GM12801 (cell line): ENCODE measurements around the gene UBASH3B.

Experiments used
- TF ChIP-seq, protein P1 (sequence below): IDR thresholded peaks from one replicate; pipeline ENCODE4 v1.5.1; 2011; ENCODE audit warnings: control low read depth; ENCODE audit not compliant: insufficient read length; ENCODE audit errors: extremely low read depth

UBASH3B gene

DNA sequence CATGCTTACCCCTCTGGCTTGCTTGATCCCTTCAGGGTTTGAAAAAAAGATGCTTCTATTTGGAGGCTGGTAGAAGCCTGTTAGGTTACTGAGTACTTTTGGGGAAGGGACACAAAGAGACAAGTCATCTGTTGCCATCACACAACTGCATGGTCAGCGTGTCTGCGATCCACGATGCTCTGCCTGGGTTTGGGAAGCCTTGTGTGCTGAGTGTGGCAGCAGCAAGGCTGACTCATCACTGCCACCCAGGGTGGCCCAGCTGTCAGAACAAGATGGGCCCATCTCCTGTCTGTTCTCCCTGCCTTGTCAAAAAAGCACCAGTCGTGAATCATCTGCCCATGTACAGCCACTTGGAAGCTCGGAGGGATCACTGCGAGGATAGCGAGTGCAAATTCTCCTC is 26.2 kb downstream of the UBASH3B start:
- TF ChIP-seq, protein P1, sequence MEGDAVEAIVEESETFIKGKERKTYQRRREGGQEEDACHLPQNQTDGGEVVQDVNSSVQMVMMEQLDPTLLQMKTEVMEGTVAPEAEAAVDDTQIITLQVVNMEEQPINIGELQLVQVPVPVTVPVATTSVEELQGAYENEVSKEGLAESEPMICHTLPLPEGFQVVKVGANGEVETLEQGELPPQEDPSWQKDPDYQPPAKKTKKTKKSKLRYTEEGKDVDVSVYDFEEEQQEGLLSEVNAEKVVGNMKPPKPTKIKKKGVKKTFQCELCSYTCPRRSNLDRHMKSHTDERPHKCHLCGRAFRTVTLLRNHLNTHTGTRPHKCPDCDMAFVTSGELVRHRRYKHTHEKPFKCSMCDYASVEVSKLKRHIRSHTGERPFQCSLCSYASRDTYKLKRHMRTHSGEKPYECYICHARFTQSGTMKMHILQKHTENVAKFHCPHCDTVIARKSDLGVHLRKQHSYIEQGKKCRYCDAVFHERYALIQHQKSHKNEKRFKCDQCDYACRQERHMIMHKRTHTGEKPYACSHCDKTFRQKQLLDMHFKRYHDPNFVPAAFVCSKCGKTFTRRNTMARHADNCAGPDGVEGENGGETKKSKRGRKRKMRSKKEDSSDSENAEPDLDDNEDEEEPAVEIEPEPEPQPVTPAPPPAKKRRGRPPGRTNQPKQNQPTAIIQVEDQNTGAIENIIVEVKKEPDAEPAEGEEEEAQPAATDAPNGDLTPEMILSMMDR = no peak

DNA sequence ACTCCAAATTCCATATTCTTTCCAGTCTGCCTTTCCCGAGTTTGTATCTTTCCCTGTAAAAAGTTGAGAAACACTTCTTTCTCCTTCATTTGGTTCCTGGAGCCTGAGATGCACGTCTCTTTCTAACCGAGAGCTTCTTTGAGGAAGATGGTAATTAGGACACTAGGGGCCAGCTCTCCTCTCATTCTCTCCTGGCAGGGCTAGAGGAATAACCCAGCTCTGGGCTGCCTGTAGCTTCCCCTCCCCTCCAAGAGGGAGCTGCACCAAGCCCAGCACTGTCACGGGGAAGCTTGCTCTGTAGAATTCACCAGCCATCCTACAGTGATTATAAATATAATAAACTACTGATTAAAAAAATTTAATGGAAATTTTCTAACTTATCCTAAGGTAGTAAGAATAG is 26.9 kb downstream of the UBASH3B start:
- TF ChIP-seq, protein P1 = no peak

DNA sequence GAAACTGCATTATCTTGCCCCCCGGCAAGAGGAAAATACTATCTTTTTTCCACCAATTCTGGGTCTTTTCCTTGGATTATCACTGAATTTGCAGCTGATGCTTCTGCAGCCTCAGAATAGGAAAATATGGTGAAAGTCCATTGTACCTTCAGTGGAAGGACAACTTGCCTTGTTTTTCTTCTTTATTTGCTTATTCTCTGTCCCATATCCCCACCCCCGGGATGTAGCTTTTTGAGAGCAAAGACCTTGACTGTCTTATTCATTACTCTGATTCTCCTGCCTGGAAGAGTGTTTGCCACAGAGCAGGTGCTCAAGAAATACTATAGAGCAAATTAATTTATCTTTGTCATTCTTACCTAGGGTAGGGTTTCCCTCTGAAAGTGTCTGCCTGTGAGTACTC is 29.5 kb downstream of the UBASH3B start:
- TF ChIP-seq, protein P1 = no peak

DNA sequence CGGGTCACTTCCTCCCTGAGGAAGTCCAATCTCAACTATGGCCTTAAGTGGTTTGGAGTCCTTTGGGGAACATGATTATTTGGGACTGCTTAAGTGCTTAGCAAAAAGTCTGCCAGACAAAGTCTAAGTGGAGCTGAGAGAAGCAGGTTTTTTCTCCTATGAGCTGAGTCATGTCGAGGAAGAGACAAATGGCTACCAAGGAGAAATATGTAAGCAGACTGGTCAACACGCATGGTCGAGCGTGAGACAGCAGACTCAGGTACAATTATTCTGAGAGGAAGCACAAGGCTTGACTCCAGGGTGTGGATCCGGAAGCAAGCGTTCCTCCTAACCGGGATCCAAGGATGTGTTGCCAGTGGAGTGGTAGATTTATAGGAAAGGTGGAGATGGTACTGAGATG is 30.6 kb downstream of the UBASH3B start:
- TF ChIP-seq, protein P1 = no peak

DNA sequence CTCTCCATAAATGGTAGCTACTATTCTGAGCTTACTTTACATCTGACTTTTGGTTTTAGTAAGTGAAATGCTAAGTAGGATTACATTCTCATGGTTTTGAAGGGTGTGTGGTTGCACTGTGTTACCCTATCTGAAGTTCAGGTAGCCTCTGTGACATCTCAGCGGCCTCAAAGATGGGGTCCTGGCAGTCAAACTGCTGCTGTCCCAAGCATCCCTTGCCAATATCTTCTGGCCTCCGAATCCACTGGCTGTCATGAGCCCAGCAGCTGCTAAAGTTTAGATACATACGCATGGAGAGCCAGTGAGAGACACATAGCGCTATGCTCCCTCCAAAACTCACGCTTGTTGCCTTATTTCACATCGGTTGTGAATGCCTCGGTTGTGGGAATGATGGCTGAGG is 34.9 kb downstream of the UBASH3B start:
- TF ChIP-seq, protein P1 = no peak

DNA sequence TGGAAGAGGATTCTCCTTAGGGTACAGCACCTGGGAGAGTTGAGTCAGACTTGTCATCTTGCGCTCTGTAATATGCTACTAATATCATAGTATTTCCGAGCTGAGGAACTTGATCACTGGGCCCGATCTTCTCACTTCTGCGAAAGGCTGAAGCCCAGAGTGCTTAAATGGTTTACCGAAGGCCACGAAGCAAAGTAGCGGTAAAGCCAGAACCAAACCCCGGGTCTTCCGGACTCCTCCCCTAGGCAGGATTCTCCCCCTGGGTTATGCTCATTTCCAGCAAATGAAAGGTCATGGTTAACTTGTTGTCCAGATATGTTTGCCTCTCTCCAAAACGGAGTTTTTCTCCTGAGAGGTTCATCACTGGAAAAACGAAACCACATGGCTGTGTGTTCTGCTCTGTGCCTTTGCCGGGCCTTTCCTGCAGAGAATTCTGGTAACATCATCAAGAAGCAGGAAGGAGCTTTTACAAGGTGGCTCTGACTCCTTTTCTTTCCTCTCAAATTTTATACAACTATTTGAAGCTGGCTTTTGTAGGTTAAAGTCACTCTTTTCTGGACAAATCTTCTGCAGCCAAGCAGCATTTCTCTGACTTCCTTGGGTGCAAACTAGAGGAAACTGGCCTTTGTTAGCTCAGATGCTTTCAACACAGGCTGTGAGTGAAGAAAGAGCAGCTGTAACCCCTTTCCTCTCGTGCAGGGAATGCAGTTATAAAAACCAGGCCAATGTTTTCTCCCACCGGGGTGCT is 35.5 kb downstream of the UBASH3B start:
- TF ChIP-seq, protein P1 = no peak

DNA sequence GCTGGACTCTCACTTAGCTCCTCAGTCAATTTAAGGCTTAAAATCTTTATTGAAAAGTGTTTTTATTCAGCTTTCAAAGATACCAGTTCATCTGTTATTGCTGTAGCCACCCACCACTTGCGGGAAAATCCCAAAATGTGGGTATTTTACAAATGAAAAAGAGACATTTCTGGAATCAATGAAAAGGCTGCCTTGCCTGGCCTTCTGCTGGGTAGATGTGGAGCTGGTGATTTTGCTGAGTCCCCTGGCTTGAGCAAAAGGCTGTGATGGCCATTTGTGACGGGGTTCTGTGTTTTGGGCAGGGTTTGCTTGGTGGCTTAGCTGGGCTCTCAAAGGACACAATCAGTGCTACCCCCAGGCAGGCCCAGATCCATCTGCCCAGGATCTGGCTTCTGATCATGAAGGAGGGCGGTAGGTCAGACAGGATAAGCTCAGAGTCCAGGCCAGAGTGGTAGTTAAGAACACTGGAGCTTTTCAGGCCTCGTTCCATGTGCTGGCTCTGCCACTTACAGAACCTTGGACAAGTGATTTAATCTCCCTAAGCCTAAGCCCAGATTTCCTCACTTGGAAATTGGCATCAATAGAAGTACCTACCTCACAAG is 36.1 kb downstream of the UBASH3B start:
- TF ChIP-seq, protein P1 = no peak
